ENCODE results near the gene ZNF211.

- TF ChIP-seq CTCF (IDR thresholded peaks at IDR 0.05; ENCODE audit: insufficient read depth, low read length, poor library complexity, severe bottlenecking): no peak
- TF ChIP-seq EZH2phosphoT487 (conservative IDR thresholded peaks at IDR 0.05; ENCODE audit: low read length): no peak
Observed at GRCh38 chr19:57671124-57671895, 38.3 kb downstream of the ZNF211 start.
